ENCODE results near the gene LARGE1. TPM values are rescaled to one million over a fixed set of nuclear protein-coding genes. Genes with fewer than 3 reads are reported as not detected.

Gene LARGE1
- polyA plus RNA-seq, 3 donors, result 0.05 to 0.13 TPM; not detected in 1

DNA sequence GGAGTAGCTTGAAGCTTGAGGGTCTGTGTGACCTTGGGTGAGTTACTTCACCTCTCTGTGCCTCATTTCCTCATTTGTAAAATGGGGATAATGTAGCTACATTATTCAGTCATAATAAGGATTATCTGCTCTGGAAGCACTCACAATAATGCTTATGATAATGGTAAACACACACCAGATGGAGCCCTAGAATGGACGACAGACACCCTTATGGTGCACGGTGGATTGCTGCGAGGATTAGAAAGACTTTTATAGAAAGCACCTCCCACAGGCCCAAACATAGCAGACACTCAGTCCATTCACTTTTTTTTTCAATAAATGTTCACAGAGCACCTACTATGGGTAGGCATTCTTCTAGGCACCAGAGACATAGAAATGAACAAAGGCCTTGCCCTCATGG lies 53.8 kb downstream of the LARGE1 start:
- Histone ChIP-seq H2AFZ (ENCODE audit: insufficient read depth, low read depth, low read length, poor library complexity, severe bottlenecking) (no peak overlapping the region), H3K4me3 (replicated peaks in 1 of 3; ENCODE audit: low read depth in 2 of 3, low read length in 3 of 3) (no peak overlapping the region), H3K27ac (ENCODE audit: low read depth in 1 of 2, low read length in 2 of 2) (no peak overlapping the region), H3K9me3 (replicated peaks in 1 of 2; ENCODE audit: control insufficient read depth in 1 of 2, insufficient read depth in 1 of 2, low read length in 2 of 2) (peaks cover 0 to 6% of the 10 kb centered on the region in 2 donors), H3K4me1 (ENCODE audit: control insufficient read depth in 1 of 2, insufficient read depth in 2 of 2, low read length in 2 of 2) (no peaks in the 10 kb centered on the region), H3K27me3 (ENCODE audit: control insufficient read depth in 2 of 2, insufficient read depth in 2 of 2, low read length in 2 of 2) (no peaks in the 10 kb centered on the region), H3K79me2 (ENCODE audit: insufficient read depth, low read length) (no peaks in the 10 kb centered on the region), H3K4me2 (replicated peaks; ENCODE audit: extremely low read depth, low read length, poor library complexity, severe bottlenecking) (no peak overlapping the region), H3K9ac (ENCODE audit: insufficient read depth, low read length, poor library complexity, severe bottlenecking) (no peak overlapping the region), H3K36me3 (replicated peaks in 1 of 2; ENCODE audit: control insufficient read depth in 1 of 2, insufficient read depth in 2 of 2, low read length in 2 of 2) (no peaks in the 10 kb centered on the region), H4K20me1 (ENCODE audit: insufficient read depth, low read length) (no peaks in the 10 kb centered on the region)
- TF ChIP-seq CTCF (IDR thresholded peaks at IDR 0.05), result no peak
- no peak for DNase-seq
- Mint-ChIP-seq H3K9me3 (peaks cover 0 to 17% (median 3%) of the 10 kb centered on the region in 7 donors), H3K27me3 (ENCODE audit: low read depth in 3 of 3) (peaks cover 0 to 1% (median 0%) of the 10 kb centered on the region in 3 donors), H3K27ac (no peak overlapping the region), H3K4me3 (no peak overlapping the region), H3K4me1 (no peaks in the 10 kb centered on the region), H3K36me3 (no peaks in the 10 kb centered on the region)
- intact Hi-C loops (cut with micrococcal nuclease), result no loop called here
- no CpG with 5 or more reads among the region's 3 CpGs for WGBS (ENCODE audit: insufficient coverage)

- no peaks in the 10 kb centered on the region for H3K36me3 ChIP-seq (replicated peaks in 1 of 2; ENCODE audit: control insufficient read depth in 1 of 2, insufficient read depth in 2 of 2, low read length in 2 of 2)
- no peak for DNase-seq
- H3K79me2 ChIP-seq (ENCODE audit: insufficient read depth, low read length), result no peaks in the 10 kb centered on the region
- no peak overlapping the region for H2AFZ ChIP-seq (ENCODE audit: insufficient read depth, low read depth, low read length, poor library complexity, severe bottlenecking)
- intact Hi-C loops (cut with micrococcal nuclease), result no loop called here
- no peak for TF ChIP-seq CTCF (IDR thresholded peaks at IDR 0.05)
- 100% methylated on average over 1 of the region's 1 CpG for WGBS (ENCODE audit: insufficient coverage)
- peaks cover 0 to 6% of the 10 kb centered on the region in 2 donors for H3K9me3 ChIP-seq (replicated peaks in 1 of 2; ENCODE audit: control insufficient read depth in 1 of 2, insufficient read depth in 1 of 2, low read length in 2 of 2)
- H3K4me3 Mint-ChIP-seq, result no peak overlapping the region
- no peaks in the 10 kb centered on the region for H3K4me1 Mint-ChIP-seq
- H3K27me3 ChIP-seq (ENCODE audit: control insufficient read depth in 2 of 2, insufficient read depth in 2 of 2, low read length in 2 of 2), result no peaks in the 10 kb centered on the region
- H3K27ac Mint-ChIP-seq, result no peak overlapping the region
- no peak overlapping the region for H3K27ac ChIP-seq (ENCODE audit: low read depth in 1 of 2, low read length in 2 of 2)
- no peak overlapping the region for H3K9ac ChIP-seq (ENCODE audit: insufficient read depth, low read length, poor library complexity, severe bottlenecking)
- peaks cover 0 to 3% (median 0%) of the 10 kb centered on the region in 3 donors for H3K27me3 Mint-ChIP-seq (ENCODE audit: low read depth in 3 of 3)
- no peak overlapping the region for H3K4me3 ChIP-seq (replicated peaks in 1 of 3; ENCODE audit: low read depth in 2 of 3, low read length in 3 of 3)
- H3K9me3 Mint-ChIP-seq, result peaks cover 0 to 17% (median 3%) of the 10 kb centered on the region in 7 donors
- no peaks in the 10 kb centered on the region for H3K4me1 ChIP-seq (ENCODE audit: control insufficient read depth in 1 of 2, insufficient read depth in 2 of 2, low read length in 2 of 2)
- no peaks in the 10 kb centered on the region for H4K20me1 ChIP-seq (ENCODE audit: insufficient read depth, low read length)
- no peak overlapping the region for H3K4me2 ChIP-seq (replicated peaks; ENCODE audit: extremely low read depth, low read length, poor library complexity, severe bottlenecking)
- H3K36me3 Mint-ChIP-seq, result no peaks in the 10 kb centered on the region
Observed at GRCh38 chr22:33865996-33866395, 54.3 kb downstream of the LARGE1 start.
